Hepatocyte (in vitro differentiated cells): Measurements from ENCODE around the gene VNN1.

Source experiments
- EZH2 ChIP-seq: fragments of 200-600 bp; sonication (generic); IDR thresholded peaks from 2 replicates; pipeline ENCODE4 v1.6.1; 2016; ENCODE audit warnings: antibody characterized with exemption, mild to moderate bottlenecking, borderline replicate concordance
- EZH2phosphoT487 ChIP-seq: fragments of 200-600 bp; sonication (generic); IDR thresholded peaks from one replicate; pipeline ENCODE4 v1.6.1; 2018; ENCODE audit warnings: antibody characterized with exemption, mild to moderate bottlenecking, low read depth, moderate library complexity; ENCODE audit not compliant: unreplicated experiment, severe bottlenecking
- TF ChIP-seq, protein P1 (sequence below): fragments of 200-600 bp; sonication (generic); IDR thresholded peaks from 2 replicates; pipeline ENCODE4 v1.5.1; 2016; ENCODE audit warnings: antibody characterized with exemption, mild to moderate bottlenecking; ENCODE audit not compliant: poor library complexity

DNA sequence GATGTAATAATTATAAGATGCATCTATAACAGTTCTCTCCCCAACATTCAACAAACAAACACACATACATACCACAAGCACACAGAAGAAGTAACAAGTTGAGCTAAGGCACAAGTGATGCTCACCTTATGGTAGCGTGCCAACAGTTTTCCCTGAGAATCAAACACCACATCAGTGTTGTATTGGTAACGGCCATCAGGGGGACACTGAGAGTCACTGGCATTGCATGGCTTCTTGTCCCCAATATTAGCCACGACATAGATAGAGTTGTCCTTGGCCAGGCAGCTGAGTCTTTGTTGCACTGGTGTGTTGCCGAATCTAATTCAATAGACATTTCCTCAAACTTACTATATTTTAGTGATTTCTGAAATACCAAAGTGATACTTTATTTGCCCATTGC lies 14.8 kb upstream of the VNN1 start:
- TF ChIP-seq, protein P1, sequence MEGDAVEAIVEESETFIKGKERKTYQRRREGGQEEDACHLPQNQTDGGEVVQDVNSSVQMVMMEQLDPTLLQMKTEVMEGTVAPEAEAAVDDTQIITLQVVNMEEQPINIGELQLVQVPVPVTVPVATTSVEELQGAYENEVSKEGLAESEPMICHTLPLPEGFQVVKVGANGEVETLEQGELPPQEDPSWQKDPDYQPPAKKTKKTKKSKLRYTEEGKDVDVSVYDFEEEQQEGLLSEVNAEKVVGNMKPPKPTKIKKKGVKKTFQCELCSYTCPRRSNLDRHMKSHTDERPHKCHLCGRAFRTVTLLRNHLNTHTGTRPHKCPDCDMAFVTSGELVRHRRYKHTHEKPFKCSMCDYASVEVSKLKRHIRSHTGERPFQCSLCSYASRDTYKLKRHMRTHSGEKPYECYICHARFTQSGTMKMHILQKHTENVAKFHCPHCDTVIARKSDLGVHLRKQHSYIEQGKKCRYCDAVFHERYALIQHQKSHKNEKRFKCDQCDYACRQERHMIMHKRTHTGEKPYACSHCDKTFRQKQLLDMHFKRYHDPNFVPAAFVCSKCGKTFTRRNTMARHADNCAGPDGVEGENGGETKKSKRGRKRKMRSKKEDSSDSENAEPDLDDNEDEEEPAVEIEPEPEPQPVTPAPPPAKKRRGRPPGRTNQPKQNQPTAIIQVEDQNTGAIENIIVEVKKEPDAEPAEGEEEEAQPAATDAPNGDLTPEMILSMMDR: no peak
- TF ChIP-seq EZH2 (no peak), EZH2phosphoT487 (no peak)
